Erythroblast (primary cell): Measurements from ENCODE around the gene USP4.
A peak's percentile ranks its signal among the peaks of the same experiment; 100 is the strongest.
"Not testable (repeated sequence)": the region's sequence is repeated elsewhere in the genome, so short reads cannot be mapped to it uniquely, and the experiment has no call there.

Experiments
- DNase-seq, 2 experiments: peaks; one replicate each; lab custom pipeline; 2025; lab: John Stamatoyannopoulos, UW
- GATA1 ChIP-seq: IDR thresholded peaks from 2 replicates; pipeline ENCODE4 v1.6.1; 2011; ENCODE audit warnings: low read depth, mild to moderate bottlenecking, control low read depth, low read length, moderate library complexity
- POLR2A ChIP-seq: IDR thresholded peaks from 2 replicates; pipeline ENCODE4 v1.6.1; 2011; ENCODE audit warnings: mild to moderate bottlenecking, low read length

The USP4 gene

GRCh38 chr3:49339581-49339940, 292 bp downstream of the USP4 start:
- no peak for TF ChIP-seq GATA1
- TF ChIP-seq POLR2A: no peak
- no peak for DNase-seq

GRCh38 chr3:49333916-49334633, 5.8 kb downstream of the USP4 start:
- TF ChIP-seq GATA1: no peak
- TF ChIP-seq POLR2A: no peak
- DNase-seq: no peak

- TF ChIP-seq POLR2A: no peak
- no peak for TF ChIP-seq GATA1
- DNase-seq: no peak
These were observed 6.8 kb downstream of the USP4 start for GRCh38 chr3:49333091-49333490.

- TF ChIP-seq GATA1: no peak
- no peak for TF ChIP-seq POLR2A
- DNase-seq: no peak
These were observed 10.7 kb downstream of the USP4 start for GRCh38 chr3:49329186-49329585.

GRCh38 chr3:49328350-49328749, 11.5 kb downstream of the USP4 start:
- not testable (repeated sequence) for DNase-seq

- TF ChIP-seq POLR2A (no peak), GATA1 (no peak)
- peak; percentile 28 to 40 for DNase-seq
These were observed 12.4 kb downstream of the USP4 start for GRCh38 chr3:49327485-49327884.

- no peak for DNase-seq
- no peak for TF ChIP-seq GATA1
- TF ChIP-seq POLR2A: no peak
These were observed 15.1 kb downstream of the USP4 start for GRCh38 chr3:49324768-49325167.

GRCh38 chr3:49316696-49317457, 23.0 kb downstream of the USP4 start:
- no peak for DNase-seq
- TF ChIP-seq GATA1 (no peak), POLR2A (no peak)

GRCh38 chr3:49313896-49314688, 25.8 kb downstream of the USP4 start:
- no peak for DNase-seq
- TF ChIP-seq POLR2A: no peak
- no peak for TF ChIP-seq GATA1

GRCh38 chr3:49311283-49311682, 28.6 kb downstream of the USP4 start:
- DNase-seq: no peak
- TF ChIP-seq GATA1 (no peak), POLR2A (no peak)

GRCh38 chr3:49310677-49311076, 29.2 kb downstream of the USP4 start:
- TF ChIP-seq POLR2A (no peak), GATA1 (no peak)

GRCh38 chr3:49305608-49306007, 34.2 kb downstream of the USP4 start:
- TF ChIP-seq GATA1: no peak
- TF ChIP-seq POLR2A: no peak
- DNase-seq: no peak

More at GRCh38 chr3:49310677-49311076, 29.2 kb downstream of the USP4 start:
- DNase-seq: no peak

GRCh38 chr3:49302613-49303012, 37.2 kb downstream of the USP4 start:
- TF ChIP-seq GATA1: no peak
- no peak for TF ChIP-seq POLR2A

GRCh38 chr3:49300595-49300994, 39.3 kb downstream of the USP4 start:
- DNase-seq: no peak
- TF ChIP-seq POLR2A (no peak), GATA1 (no peak)

More at GRCh38 chr3:49302613-49303012, 37.2 kb downstream of the USP4 start:
- peak in 1 of 2 experiments; percentile 19 for DNase-seq
